HG02623 (cell line): ENCODE data around the gene CCDC7.
"Not testable (repeated sequence)": the region's sequence is repeated elsewhere in the genome, so short reads cannot be mapped to it uniquely, and the experiment has no call there.

Experiments used
- ATAC-seq: cut with Tn5 transposase; IDR thresholded peaks from one replicate; pipeline ENCODE4 v1.9.1; 2021; ENCODE audit warnings: moderate library complexity; ENCODE audit not compliant: unreplicated experiment

CCDC7 gene

GRCh38 chr10:32445740-32446535, at the start of gene CCDC7:
TSS of gene CCDC7 (plus strand) at chr10:32446140. CDS start at chr10:32451643, 5,503 bp downstream.
- peak; percentile 96 for ATAC-seq

- not testable (repeated sequence) for ATAC-seq
These were observed 48.8 kb upstream of the CCDC7 start for GRCh38 chr10:32397163-32397562.

- ATAC-seq: not testable (repeated sequence)
These were observed 46.2 kb upstream of the CCDC7 start for GRCh38 chr10:32399720-32400119.

GRCh38 chr10:32400961-32401360, 45.0 kb upstream of the CCDC7 start:
- ATAC-seq: no peak

GRCh38 chr10:32402499-32402898, 43.4 kb upstream of the CCDC7 start:
- no peak for ATAC-seq

- ATAC-seq: no peak
These were observed 42.8 kb upstream of the CCDC7 start for GRCh38 chr10:32403091-32403490.

- no peak for ATAC-seq
These were observed 37.2 kb upstream of the CCDC7 start for GRCh38 chr10:32408690-32409089.

- no peak for ATAC-seq
These were observed 36.2 kb upstream of the CCDC7 start for GRCh38 chr10:32409741-32410140.

- ATAC-seq: no peak
These were observed 35.4 kb upstream of the CCDC7 start for GRCh38 chr10:32410569-32410968.

GRCh38 chr10:32411797-32412498, 34.0 kb upstream of the CCDC7 start:
- ATAC-seq: no peak

- ATAC-seq: no peak
These were observed 33.5 kb upstream of the CCDC7 start for GRCh38 chr10:32412499-32412853.

- ATAC-seq: no peak
These were observed 32.4 kb upstream of the CCDC7 start for GRCh38 chr10:32413513-32413912.

- ATAC-seq: no peak
These were observed 30.6 kb upstream of the CCDC7 start for GRCh38 chr10:32415361-32415760.

GRCh38 chr10:32417911-32418547, 27.9 kb upstream of the CCDC7 start:
- no peak for ATAC-seq

- ATAC-seq: no peak
These were observed 27.4 kb upstream of the CCDC7 start for GRCh38 chr10:32418572-32418971.

GRCh38 chr10:32419615-32420014, 26.3 kb upstream of the CCDC7 start:
- ATAC-seq: no peak

- ATAC-seq: no peak
These were observed 19.8 kb upstream of the CCDC7 start for GRCh38 chr10:32426186-32426585.

GRCh38 chr10:32433542-32433941, 12.4 kb upstream of the CCDC7 start:
- ATAC-seq: no peak

- ATAC-seq: no peak
These were observed 9.7 kb upstream of the CCDC7 start for GRCh38 chr10:32436215-32436614.

GRCh38 chr10:32437334-32437733, 8.6 kb upstream of the CCDC7 start:
- ATAC-seq: no peak

- no peak for ATAC-seq
These were observed 904 bp upstream of the CCDC7 start for GRCh38 chr10:32445036-32445435.
